SK-N-SH treated with all-trans-retinoic acid at 6 μM for 48 hours (cell line): Measurements from ENCODE around the gene SNED1.

Source experiments
- ARNTL ChIP-seq: fragments of 450-650 bp; formaldehyde crosslinking; IDR thresholded peaks from 2 replicates; pipeline ENCODE4 v1.5.0; 2020; ENCODE audit warnings: low read depth, mild to moderate bottlenecking, moderate library complexity, borderline replicate concordance
- CSDC2 ChIP-seq: fragments of 250-450 bp; sonication (Bioruptor Pico); IDR thresholded peaks from 2 replicates; pipeline ENCODE4 v1.5.0; 2020; ENCODE audit warnings: mild to moderate bottlenecking, moderate library complexity
- ESRRG ChIP-seq: fragments of 250-450 bp; sonication (Bioruptor Pico); IDR thresholded peaks from 2 replicates; pipeline ENCODE4 v1.6.1; 2021; ENCODE audit warnings: mild to moderate bottlenecking
- PPARA ChIP-seq: fragments of 250-450 bp; sonication (Bioruptor Pico); IDR thresholded peaks from 2 replicates; pipeline ENCODE4 v1.5.0; 2020; ENCODE audit warnings: mild to moderate bottlenecking, borderline replicate concordance
- RARB ChIP-seq: fragments of 250-450 bp; sonication (Bioruptor Pico); IDR thresholded peaks from 2 replicates; pipeline ENCODE4 v1.8.0; 2021; ENCODE audit warnings: mild to moderate bottlenecking, moderate library complexity
- SNAI2 ChIP-seq: fragments of 250-450 bp; sonication (Bioruptor Pico); IDR thresholded peaks from 2 replicates; pipeline ENCODE4 v1.5.0; 2020; ENCODE audit warnings: mild to moderate bottlenecking, moderate library complexity
- TCF4 ChIP-seq: fragments of 250-450 bp; sonication (Bioruptor Pico); IDR thresholded peaks from 2 replicates; pipeline ENCODE4 v1.8.0; 2021; ENCODE audit warnings: mild to moderate bottlenecking, moderate library complexity, borderline replicate concordance
- TSHZ2 ChIP-seq: fragments of 250-450 bp; sonication (Bioruptor Pico); IDR thresholded peaks from 2 replicates; pipeline ENCODE4 v1.5.0; 2020; ENCODE audit warnings: mild to moderate bottlenecking, moderate library complexity
- ZNF8 ChIP-seq: fragments of 450-650 bp; formaldehyde crosslinking; IDR thresholded peaks from 2 replicates; pipeline ENCODE4 v1.5.0; 2020; ENCODE audit warnings: mild to moderate bottlenecking, moderate library complexity
- TF ChIP-seq, protein P1 (sequence below): fragments of 250-450 bp; sonication (Bioruptor Pico); IDR thresholded peaks from 2 replicates; pipeline ENCODE4 v1.8.0; 2020; ENCODE audit warnings: mild to moderate bottlenecking, moderate library complexity, borderline replicate concordance
- TF ChIP-seq, protein P2 (sequence below): fragments of 250-450 bp; sonication (Bioruptor Pico); IDR thresholded peaks from 2 replicates; pipeline ENCODE4 v1.5.1; 2021; ENCODE audit warnings: mild to moderate bottlenecking, moderate library complexity

DNA sequence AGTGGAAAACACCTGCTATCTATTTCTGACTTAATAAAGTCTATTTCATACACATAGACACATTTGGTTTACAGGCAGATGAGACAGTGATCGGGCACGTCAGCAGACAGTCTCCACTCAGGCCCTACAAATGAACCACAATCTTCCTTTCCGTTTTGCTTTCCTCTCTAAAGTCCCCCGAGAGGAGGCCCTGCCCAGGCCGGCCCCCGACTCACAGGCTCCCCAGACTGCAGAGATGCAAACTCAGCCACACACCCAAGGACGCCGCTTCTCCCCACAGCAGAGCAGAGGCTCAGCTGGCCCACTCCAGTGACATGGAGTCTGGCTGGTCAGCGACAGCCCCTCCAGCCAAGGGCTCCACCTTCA lies 113.0 kb downstream of the SNED1 start:
- TF ChIP-seq ZNF8 (no peak), ARNTL (CRISPR knock-in tag) (no peak), TCF4 (CRISPR knock-in tag) (no peak), PPARA (CRISPR knock-in tag) (no peak), ESRRG (CRISPR knock-in tag) (no peak), TSHZ2 (CRISPR knock-in tag) (no peak), RARB (CRISPR knock-in tag) (no peak), CSDC2 (CRISPR knock-in tag) (no peak), SNAI2 (CRISPR knock-in tag) (no peak)
- TF ChIP-seq, protein P1, sequence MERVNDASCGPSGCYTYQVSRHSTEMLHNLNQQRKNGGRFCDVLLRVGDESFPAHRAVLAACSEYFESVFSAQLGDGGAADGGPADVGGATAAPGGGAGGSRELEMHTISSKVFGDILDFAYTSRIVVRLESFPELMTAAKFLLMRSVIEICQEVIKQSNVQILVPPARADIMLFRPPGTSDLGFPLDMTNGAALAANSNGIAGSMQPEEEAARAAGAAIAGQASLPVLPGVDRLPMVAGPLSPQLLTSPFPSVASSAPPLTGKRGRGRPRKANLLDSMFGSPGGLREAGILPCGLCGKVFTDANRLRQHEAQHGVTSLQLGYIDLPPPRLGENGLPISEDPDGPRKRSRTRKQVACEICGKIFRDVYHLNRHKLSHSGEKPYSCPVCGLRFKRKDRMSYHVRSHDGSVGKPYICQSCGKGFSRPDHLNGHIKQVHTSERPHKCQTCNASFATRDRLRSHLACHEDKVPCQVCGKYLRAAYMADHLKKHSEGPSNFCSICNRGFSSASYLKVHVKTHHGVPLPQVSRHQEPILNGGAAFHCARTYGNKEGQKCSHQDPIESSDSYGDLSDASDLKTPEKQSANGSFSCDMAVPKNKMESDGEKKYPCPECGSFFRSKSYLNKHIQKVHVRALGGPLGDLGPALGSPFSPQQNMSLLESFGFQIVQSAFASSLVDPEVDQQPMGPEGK (CRISPR knock-in tag) = no peak
- TF ChIP-seq, protein P2, sequence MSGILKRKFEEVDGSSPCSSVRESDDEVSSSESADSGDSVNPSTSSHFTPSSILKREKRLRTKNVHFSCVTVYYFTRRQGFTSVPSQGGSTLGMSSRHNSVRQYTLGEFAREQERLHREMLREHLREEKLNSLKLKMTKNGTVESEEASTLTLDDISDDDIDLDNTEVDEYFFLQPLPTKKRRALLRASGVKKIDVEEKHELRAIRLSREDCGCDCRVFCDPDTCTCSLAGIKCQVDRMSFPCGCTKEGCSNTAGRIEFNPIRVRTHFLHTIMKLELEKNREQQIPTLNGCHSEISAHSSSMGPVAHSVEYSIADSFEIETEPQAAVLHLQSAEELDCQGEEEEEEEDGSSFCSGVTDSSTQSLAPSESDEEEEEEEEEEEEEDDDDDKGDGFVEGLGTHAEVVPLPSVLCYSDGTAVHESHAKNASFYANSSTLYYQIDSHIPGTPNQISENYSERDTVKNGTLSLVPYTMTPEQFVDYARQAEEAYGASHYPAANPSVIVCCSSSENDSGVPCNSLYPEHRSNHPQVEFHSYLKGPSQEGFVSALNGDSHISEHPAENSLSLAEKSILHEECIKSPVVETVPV (CRISPR knock-in tag) = no peak
